Subcutaneous abdominal adipose tissue (tissue), 5 donors: Measurements from ENCODE around the gene DHRS9.
A peak's percentile ranks its signal among the peaks of the same experiment; 100 is the strongest.

ENCODE experiments used
- H3K27ac ChIP-seq: one replicate; pipeline ENCODE4 v1.7.0; 2013; ENCODE audit warnings: low read depth, mild to moderate bottlenecking, inconsistent platforms, low read length, moderate library complexity
- H3K27me3 ChIP-seq, 5 donors: one replicate each; pipeline ENCODE4 v1.7.0; 2013; ENCODE audit warnings: low read length in 5 of 5, inconsistent platforms in 1 of 5; ENCODE audit not compliant: control insufficient read depth in 5 of 5, insufficient read depth in 4 of 5
- H3K36me3 ChIP-seq, 5 donors: one replicate each; pipeline ENCODE4 v1.7.0; 2013; ENCODE audit warnings: low read length in 5 of 5; ENCODE audit not compliant: control insufficient read depth in 5 of 5, insufficient read depth in 5 of 5
- H3K4me1 ChIP-seq, 5 donors: one replicate each; pipeline ENCODE4 v1.7.0; 2013; ENCODE audit warnings: low read length in 5 of 5, mild to moderate bottlenecking in 3 of 5, moderate library complexity in 1 of 5; ENCODE audit not compliant: control insufficient read depth in 5 of 5, insufficient read depth in 5 of 5
- H3K4me3 ChIP-seq, 5 donors: one replicate each; pipeline ENCODE4 v1.7.0; 2013; ENCODE audit warnings: low read length in 5 of 5, low read depth in 1 of 5
- H3K9ac ChIP-seq, 5 donors: one replicate each; pipeline ENCODE4 v1.7.0; 2013; ENCODE audit warnings: low read length in 5 of 5, mild to moderate bottlenecking in 4 of 5, moderate library complexity in 3 of 5
- H3K9me3 ChIP-seq, 5 donors: one replicate each; pipeline ENCODE4 v1.7.0; 2013; ENCODE audit warnings: low read length in 5 of 5; ENCODE audit not compliant: control insufficient read depth in 5 of 5
- donor health status: healthy.
- donor health status: healthy.
- donor health status: healthy.
- donor health status: healthy.
- donor health status: healthy.

Gene DHRS9

GRCh38 chr2:169077674-169078240 lies 8.4 kb downstream of the DHRS9 start:
- Histone ChIP-seq H3K27me3 (no peaks in the 10 kb centered on the region), H3K9ac (peak overlapping the region in 1 of 5 donors; percentile 35), H3K4me3 (no peak overlapping the region), H3K27ac (no peak overlapping the region), H3K9me3 (no peaks in the 10 kb centered on the region), H3K4me1 (peaks cover 0 to 31% (median 29%) of the 10 kb centered on the region in 5 donors), H3K36me3 (no peaks in the 10 kb centered on the region)

- Histone ChIP-seq H3K36me3 (no peaks in the 10 kb centered on the region), H3K4me3 (no peak overlapping the region), H3K9me3 (no peaks in the 10 kb centered on the region), H3K27ac (no peak overlapping the region), H3K9ac (no peak overlapping the region), H3K4me1 (peaks cover 0 to 9% (median 7%) of the 10 kb centered on the region in 5 donors), H3K27me3 (no peaks in the 10 kb centered on the region)
Observed at GRCh38 chr2:169080250-169081069, 11.1 kb downstream of the DHRS9 start.

GRCh38 chr2:169081551-169081950 lies 12.2 kb downstream of the DHRS9 start:
- H3K27me3 ChIP-seq = no peaks in the 10 kb centered on the region
- no peaks in the 10 kb centered on the region for H3K36me3 ChIP-seq
- no peaks in the 10 kb centered on the region for H3K9me3 ChIP-seq
- no peak overlapping the region for H3K27ac ChIP-seq
- H3K4me3 ChIP-seq = no peak overlapping the region
- H3K4me1 ChIP-seq = peaks cover 0 to 9% (median 7%) of the 10 kb centered on the region in 5 donors
- H3K9ac ChIP-seq = no peak overlapping the region

GRCh38 chr2:169082995-169083394 lies 13.6 kb downstream of the DHRS9 start:
- H3K27me3 ChIP-seq = no peaks in the 10 kb centered on the region
- peaks cover 0 to 8% (median 3%) of the 10 kb centered on the region in 5 donors for H3K4me1 ChIP-seq
- no peak overlapping the region for H3K27ac ChIP-seq
- H3K9me3 ChIP-seq = no peaks in the 10 kb centered on the region
- no peaks in the 10 kb centered on the region for H3K36me3 ChIP-seq
- H3K4me3 ChIP-seq = no peak overlapping the region
- H3K9ac ChIP-seq = no peak overlapping the region

DNA sequence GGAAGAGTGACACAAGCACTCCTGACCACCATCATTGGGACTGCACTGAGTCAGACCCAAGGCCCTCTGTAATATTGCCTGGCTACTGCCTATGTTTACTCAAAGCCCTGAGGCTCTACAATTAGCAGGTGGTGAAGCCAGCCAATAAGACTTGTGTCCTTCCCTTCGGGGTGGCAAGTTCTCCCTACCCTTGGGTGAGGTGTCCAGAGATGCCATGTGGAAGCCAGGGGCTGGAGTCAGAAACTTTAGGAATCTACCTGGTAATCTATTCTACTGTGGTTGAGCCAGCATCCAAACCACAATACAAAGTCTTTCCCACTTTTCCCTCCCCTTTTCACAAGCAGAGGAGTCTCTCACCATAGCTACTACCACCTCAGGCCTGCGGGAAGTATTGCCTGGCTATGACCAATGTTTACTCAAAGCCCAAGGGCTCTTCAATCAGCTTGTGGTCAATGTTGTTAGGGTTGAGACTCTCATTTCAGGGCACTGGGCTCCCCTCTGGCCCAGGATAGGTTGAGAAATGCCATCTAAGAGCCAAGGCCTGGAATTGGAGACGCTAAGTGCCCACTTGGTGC lies 17.6 kb downstream of the DHRS9 start:
- Histone ChIP-seq H3K4me3 (no peak overlapping the region), H3K9ac (no peak overlapping the region), H3K4me1 (peaks cover 0 to 9% (median 8%) of the 10 kb centered on the region in 5 donors), H3K27ac (no peak overlapping the region), H3K36me3 (no peaks in the 10 kb centered on the region), H3K27me3 (no peaks in the 10 kb centered on the region), H3K9me3 (no peaks in the 10 kb centered on the region)

DNA sequence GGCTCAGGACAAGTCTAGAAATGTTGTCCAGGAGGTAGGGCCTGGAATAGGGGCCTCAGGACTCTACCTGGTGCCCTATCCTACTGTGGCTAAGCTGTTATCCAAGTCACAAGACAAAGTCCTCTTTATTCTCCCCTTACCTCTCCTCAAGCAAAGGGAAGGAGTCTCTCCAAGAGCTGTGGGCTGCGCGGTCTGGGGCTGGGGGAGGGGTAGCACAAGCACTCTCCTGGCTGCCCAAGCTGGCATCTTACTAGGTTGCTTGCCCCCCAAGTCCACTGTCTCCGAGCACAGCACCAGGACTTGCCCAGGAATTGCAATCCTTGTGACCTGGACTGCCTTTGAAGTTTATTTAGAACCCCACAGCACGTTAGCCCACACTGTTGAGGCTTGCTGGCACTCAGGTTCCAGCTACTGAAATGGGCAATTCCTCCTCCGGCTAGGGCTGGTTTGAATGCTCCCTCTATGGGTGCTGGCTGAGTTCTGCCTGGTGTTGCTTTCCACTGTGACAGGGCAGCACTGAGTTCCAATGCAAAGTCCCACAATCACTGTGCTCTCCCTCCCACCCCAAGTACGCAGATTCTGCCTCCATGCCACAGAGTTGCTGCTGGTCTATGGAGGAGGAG lies 18.5 kb downstream of the DHRS9 start:
- Histone ChIP-seq H3K4me3 (no peak overlapping the region), H3K36me3 (no peaks in the 10 kb centered on the region), H3K27ac (no peak overlapping the region), H3K9me3 (no peaks in the 10 kb centered on the region), H3K27me3 (no peaks in the 10 kb centered on the region), H3K9ac (no peak overlapping the region), H3K4me1 (peaks cover 0 to 17% (median 14%) of the 10 kb centered on the region in 5 donors)

- peaks cover 0 to 25% (median 22%) of the 10 kb centered on the region in 5 donors for H3K4me1 ChIP-seq
- no peaks in the 10 kb centered on the region for H3K27me3 ChIP-seq
- no peak overlapping the region for H3K9ac ChIP-seq
- H3K9me3 ChIP-seq = no peaks in the 10 kb centered on the region
- no peak overlapping the region for H3K27ac ChIP-seq
- H3K4me3 ChIP-seq = no peak overlapping the region
- H3K36me3 ChIP-seq = no peaks in the 10 kb centered on the region
Observed at GRCh38 chr2:169089182-169089581, 19.8 kb downstream of the DHRS9 start.

GRCh38 chr2:169090133-169090820 lies 20.9 kb downstream of the DHRS9 start:
- Histone ChIP-seq H3K27ac (no peak overlapping the region), H3K9me3 (no peaks in the 10 kb centered on the region), H3K4me3 (no peak overlapping the region), H3K36me3 (no peaks in the 10 kb centered on the region), H3K4me1 (peaks cover 0 to 28% (median 25%) of the 10 kb centered on the region in 5 donors), H3K27me3 (no peaks in the 10 kb centered on the region), H3K9ac (no peak overlapping the region)

- Histone ChIP-seq H3K27ac (no peak overlapping the region), H3K27me3 (no peaks in the 10 kb centered on the region), H3K4me3 (no peak overlapping the region), H3K9ac (no peak overlapping the region), H3K36me3 (no peaks in the 10 kb centered on the region), H3K9me3 (no peaks in the 10 kb centered on the region), H3K4me1 (peaks cover 0 to 37% (median 34%) of the 10 kb centered on the region in 5 donors)
Observed at GRCh38 chr2:169091256-169091655, 21.9 kb downstream of the DHRS9 start.
